ENCODE results near the gene CCDC81.
"Not testable (repeated sequence)": the region's sequence is repeated elsewhere in the genome, so short reads cannot be mapped to it uniquely, and the experiment has no call there.

CCDC81 gene

DNA sequence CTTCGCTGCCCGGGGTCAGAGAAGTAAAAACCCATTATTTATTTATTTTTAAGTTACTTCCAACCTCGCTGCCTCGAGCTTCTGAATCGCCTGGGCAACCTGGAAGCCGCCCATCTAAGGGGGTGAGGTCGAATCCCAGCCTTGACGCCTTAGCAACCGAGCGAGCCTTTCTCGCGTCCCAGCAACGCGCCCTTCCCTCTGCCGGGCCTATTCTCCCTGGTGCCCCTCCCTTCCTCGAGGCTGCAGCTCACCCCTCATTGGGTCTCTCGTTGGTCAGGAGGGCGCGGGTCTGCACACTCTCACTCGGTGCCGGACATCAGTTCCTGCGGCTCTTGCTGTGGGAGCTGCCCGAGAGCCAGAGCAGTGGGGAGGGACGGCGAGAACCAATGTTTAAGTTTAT lies at the start of gene CCDC81:
CCDC81 (plus strand) TSS at position 302 of the 400 bp plus-strand sequence. CDS start 277 bp downstream, outside the sequence.
- TF ChIP-seq, protein P1, sequence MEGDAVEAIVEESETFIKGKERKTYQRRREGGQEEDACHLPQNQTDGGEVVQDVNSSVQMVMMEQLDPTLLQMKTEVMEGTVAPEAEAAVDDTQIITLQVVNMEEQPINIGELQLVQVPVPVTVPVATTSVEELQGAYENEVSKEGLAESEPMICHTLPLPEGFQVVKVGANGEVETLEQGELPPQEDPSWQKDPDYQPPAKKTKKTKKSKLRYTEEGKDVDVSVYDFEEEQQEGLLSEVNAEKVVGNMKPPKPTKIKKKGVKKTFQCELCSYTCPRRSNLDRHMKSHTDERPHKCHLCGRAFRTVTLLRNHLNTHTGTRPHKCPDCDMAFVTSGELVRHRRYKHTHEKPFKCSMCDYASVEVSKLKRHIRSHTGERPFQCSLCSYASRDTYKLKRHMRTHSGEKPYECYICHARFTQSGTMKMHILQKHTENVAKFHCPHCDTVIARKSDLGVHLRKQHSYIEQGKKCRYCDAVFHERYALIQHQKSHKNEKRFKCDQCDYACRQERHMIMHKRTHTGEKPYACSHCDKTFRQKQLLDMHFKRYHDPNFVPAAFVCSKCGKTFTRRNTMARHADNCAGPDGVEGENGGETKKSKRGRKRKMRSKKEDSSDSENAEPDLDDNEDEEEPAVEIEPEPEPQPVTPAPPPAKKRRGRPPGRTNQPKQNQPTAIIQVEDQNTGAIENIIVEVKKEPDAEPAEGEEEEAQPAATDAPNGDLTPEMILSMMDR (IDR thresholded peaks at IDR 0.05; ENCODE audit: low read depth, low read length), result no peak
- no peak within 1 kb of the TSS for H3K4me3 ChIP-seq (ENCODE audit: low read depth, low read length)

GRCh38 chr11:86335131-86335767 lies 39.4 kb upstream of the CCDC81 start:
- H3K4me3 ChIP-seq (ENCODE audit: low read depth, low read length), result no peak overlapping the region
- TF ChIP-seq, protein P1 (IDR thresholded peaks at IDR 0.05; ENCODE audit: low read depth, low read length), result no peak

- H3K4me3 ChIP-seq (ENCODE audit: low read depth, low read length), result no peak overlapping the region
- TF ChIP-seq, protein P1 (IDR thresholded peaks at IDR 0.05; ENCODE audit: low read depth, low read length), result no peak
Measured at GRCh38 chr11:86337227-86337626, 37.5 kb upstream of the CCDC81 start.

- TF ChIP-seq, protein P1 (IDR thresholded peaks at IDR 0.05; ENCODE audit: low read depth, low read length), result no peak
- no peak overlapping the region for H3K4me3 ChIP-seq (ENCODE audit: low read depth, low read length)
Measured at GRCh38 chr11:86341382-86341781, 33.3 kb upstream of the CCDC81 start.

GRCh38 chr11:86346513-86346912 lies 28.2 kb upstream of the CCDC81 start:
- TF ChIP-seq, protein P1 (IDR thresholded peaks at IDR 0.05; ENCODE audit: low read depth, low read length), result no peak

DNA sequence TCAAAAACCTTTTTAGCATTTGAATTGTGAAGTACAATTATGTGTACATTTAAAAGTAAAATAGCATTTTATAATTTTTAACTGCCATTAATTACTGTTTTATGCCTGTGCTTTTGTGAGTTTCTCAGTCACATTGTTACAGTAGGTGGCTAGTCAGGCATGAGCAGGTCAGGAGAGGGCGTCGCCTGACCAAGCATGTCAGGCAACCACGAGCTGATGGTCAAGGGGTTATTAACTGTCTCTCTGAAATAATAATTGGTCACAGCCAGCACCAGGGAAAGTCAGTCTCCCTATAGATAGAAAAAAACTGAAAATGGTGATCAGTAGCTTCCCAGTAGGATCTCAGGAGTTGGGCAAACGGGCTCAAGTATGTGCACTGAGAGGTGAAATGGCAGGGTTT lies 19.4 kb upstream of the CCDC81 start:
- TF ChIP-seq, protein P1 (IDR thresholded peaks at IDR 0.05; ENCODE audit: low read depth, low read length), result no peak
- no peak overlapping the region for H3K4me3 ChIP-seq (ENCODE audit: low read depth, low read length)

More at GRCh38 chr11:86346513-86346912, 28.2 kb upstream of the CCDC81 start:
- H3K4me3 ChIP-seq (ENCODE audit: low read depth, low read length), result no peak overlapping the region

GRCh38 chr11:86357412-86357811 lies 17.3 kb upstream of the CCDC81 start:
- H3K4me3 ChIP-seq (ENCODE audit: low read depth, low read length), result not testable (repeated sequence)

- TF ChIP-seq, protein P1 (IDR thresholded peaks at IDR 0.05; ENCODE audit: low read depth, low read length), result no peak
- no peak overlapping the region for H3K4me3 ChIP-seq (ENCODE audit: low read depth, low read length)
Measured at GRCh38 chr11:86358720-86359119, 16.0 kb upstream of the CCDC81 start.

Data from WI38 (cell line).